Stimulated activated CD4-positive, alpha-beta T cell treated with anti-CD3 and anti-CD28 coated beads, Interleukin-12 subunit alpha, Interleukin-12 subunit beta, amount 100 ng/mL, for 4 hours (primary cell): ENCODE measurements around the gene CCNJL.

Experiments used
- DNase-seq: peaks from one replicate; pipeline ENCODE4 v3.0.0-alpha.2; 2020

The CCNJL gene

DNA sequence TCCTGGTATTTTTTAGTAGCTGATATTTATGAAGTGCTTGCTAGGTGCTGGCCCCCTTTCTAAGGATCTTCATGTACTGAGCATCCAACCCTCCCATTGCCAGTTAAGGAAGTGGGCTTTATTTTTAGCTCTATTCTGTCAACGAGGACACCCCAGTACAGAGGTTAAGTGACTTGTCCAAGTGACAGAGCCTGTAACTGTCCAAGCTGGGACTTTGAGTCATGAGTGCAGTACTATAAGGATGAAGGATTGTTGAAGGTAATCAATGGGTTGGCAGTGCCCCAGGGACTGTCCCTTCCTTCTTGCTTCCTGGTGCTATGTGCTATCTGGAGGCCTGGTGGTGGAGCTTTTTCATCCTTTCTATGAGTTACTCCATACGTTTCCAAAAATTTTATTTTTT, 101.0 kb downstream of the CCNJL start:
- no peak for DNase-seq

GRCh38 chr5:160210606-160211005, 101.8 kb downstream of the CCNJL start:
- no peak for DNase-seq

GRCh38 chr5:160209917-160210316, 102.4 kb downstream of the CCNJL start:
- no peak for DNase-seq

DNA sequence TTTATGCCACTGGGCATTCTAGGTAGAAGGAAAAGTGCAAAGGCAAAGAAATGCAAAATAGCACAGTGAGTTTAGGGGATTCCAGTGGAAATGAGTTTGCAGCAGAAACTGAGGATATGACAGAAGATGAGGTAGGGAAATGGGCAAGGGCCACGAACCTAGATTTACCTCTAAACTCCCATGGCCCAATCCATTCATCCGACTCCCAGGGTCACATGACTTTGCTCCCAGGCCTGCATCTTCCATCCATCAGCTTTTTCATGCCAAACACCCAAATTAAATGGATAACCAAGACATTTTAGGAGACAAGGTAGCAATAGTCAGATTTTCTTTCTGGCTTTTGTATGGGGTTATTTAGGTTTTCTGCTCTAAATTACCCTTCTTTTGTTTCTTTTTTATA, 105.3 kb downstream of the CCNJL start:
- DNase-seq: no peak
